H1 (cell line): ENCODE results near the gene SCART1. TPM values are rescaled to one million over a fixed set of nuclear protein-coding genes. Genes with fewer than 3 reads are reported as not detected.

Experiments used
- CTCF ChIA-PET: fragments of 300-600 bp; sonication (Branson Sonifier 250); formaldehyde crosslinking; loops from one replicate; lab custom pipeline; 2021; ENCODE audit not compliant: partially characterized antibody; lab: Charles Lee
- POLR2A ChIA-PET: fragments of 300-600 bp; sonication (Branson Sonifier 250); formaldehyde crosslinking; loops from one replicate; lab custom pipeline; 2021; ENCODE audit warnings: inconsistent platforms; ENCODE audit not compliant: partially characterized antibody; lab: Charles Lee
- DNase-seq, 2 experiments: peaks; one replicate each; pipeline versions ENCODE4 v3.0.0 to v3.0.0-alpha.2; 2010 to 2022; ENCODE audit warnings: low spot score in 2 of 2, low read depth in 1 of 2, mixed read lengths in 1 of 2
- FAIRE-seq: peaks from 2 replicates; lab custom pipeline; 2011; peaks lifted over from hg19 to GRCh38; lab: Jason Lieb, UNC
- H2AFZ ChIP-seq: 2 replicates; pipeline ENCODE4 v1.8.1; 2012; ENCODE audit warnings: low read length, inconsistent platforms
- H2AK5ac ChIP-seq: 2 replicates; pipeline ENCODE4 v1.6.1; 2013; ENCODE audit warnings: low read depth, low read length
- H2BK120ac ChIP-seq: replicated peaks from 2 replicates; pipeline ENCODE3; 2013; ENCODE audit warnings: low read depth, low read length, inconsistent platforms
- H2BK12ac ChIP-seq: 2 replicates; pipeline ENCODE4 v1.6.1; 2013; ENCODE audit warnings: low read depth, low read length
- H2BK15ac ChIP-seq: 2 replicates; pipeline ENCODE4 v1.6.1; 2013; ENCODE audit warnings: low read length
- H2BK20ac ChIP-seq: 2 replicates; pipeline ENCODE4 v1.6.1; 2013; ENCODE audit warnings: low read length
- H2BK5ac ChIP-seq: 2 replicates; pipeline ENCODE4 v1.6.1; 2013; ENCODE audit warnings: low read depth, low read length
- H3K14ac ChIP-seq: 2 replicates; pipeline ENCODE4 v1.6.1; 2013; ENCODE audit warnings: inconsistent platforms; ENCODE audit not compliant: insufficient read length
- H3K18ac ChIP-seq: 2 replicates; pipeline ENCODE4 v1.6.1; 2013; ENCODE audit warnings: low read length; ENCODE audit errors: extremely low read depth
- H3K23ac ChIP-seq: 2 replicates; pipeline ENCODE4 v1.6.1; 2013; ENCODE audit warnings: inconsistent platforms; ENCODE audit not compliant: insufficient read length
- H3K23me2 ChIP-seq: 2 replicates; pipeline ENCODE4 v1.6.1; 2013; ENCODE audit warnings: low read depth, low read length
- H3K27ac ChIP-seq: 2 replicates; pipeline ENCODE4 v1.6.1; 2011; ENCODE audit warnings: low read depth, low read length, inconsistent platforms
- H3K27me3 ChIP-seq, 4 experiments: replicated peaks in 1 of 4; 1 replicate in 1 of 4; 2 replicates in 3 of 4; pipeline versions ENCODE4 v1.6.1 to v1.8.1; 2011 to 2013; ENCODE audit warnings: low read length in 3 of 4, mild to moderate bottlenecking in 3 of 4, inconsistent platforms in 2 of 4, mixed read lengths in 2 of 4, moderate library complexity in 1 of 4; ENCODE audit not compliant: control insufficient read depth in 3 of 4, insufficient read depth in 3 of 4; ENCODE audit errors: extremely low read depth in 1 of 4
- H3K36me3 ChIP-seq, 4 experiments: 2 replicates each; pipeline versions ENCODE4 v1.6.1 to v1.8.1; 2011 to 2013; ENCODE audit warnings: mild to moderate bottlenecking in 4 of 4, low read length in 3 of 4, moderate library complexity in 2 of 4, control low read depth in 1 of 4, inconsistent platforms in 1 of 4; ENCODE audit not compliant: insufficient read depth in 4 of 4, control insufficient read depth in 2 of 4
- H3K4ac ChIP-seq: replicated peaks from 2 replicates; pipeline ENCODE3; 2013; ENCODE audit warnings: low read length, low read depth, mixed read lengths, inconsistent platforms; ENCODE audit not compliant: insufficient read length
- H3K4me1 ChIP-seq, 4 experiments: replicated peaks in 1 of 4; 1 replicate in 1 of 4; 2 replicates in 3 of 4; pipeline versions ENCODE4 v1.6.1 to v1.8.1; 2011 to 2013; ENCODE audit warnings: low read length in 3 of 4, inconsistent platforms in 2 of 4, mixed read lengths in 1 of 4; ENCODE audit not compliant: insufficient read depth in 4 of 4, control insufficient read depth in 3 of 4
- H3K4me2 ChIP-seq, 2 experiments: 2 replicates each; pipeline versions ENCODE4 v1.6.1 to v1.8.1; 2011 to 2013; ENCODE audit warnings: low read depth in 2 of 2, low read length in 2 of 2, control low read depth in 1 of 2, inconsistent platforms in 1 of 2, mild to moderate bottlenecking in 1 of 2; ENCODE audit not compliant: insufficient read depth in 1 of 2
- H3K4me3 ChIP-seq, 4 experiments: fragments of 200-600, 300-600 bp in 1 of 4; sonication (generic), shearing (Covaris generic), sonication (Bioruptor Twin) in 1 of 4; 2 replicates each; pipeline versions ENCODE4 v1.5.1 to v1.8.1; 2011 to 2016; ENCODE audit warnings: low read length in 4 of 4, low read depth in 3 of 4, control low read depth in 2 of 4, inconsistent platforms in 2 of 4, mild to moderate bottlenecking in 2 of 4, mixed read lengths in 1 of 4, moderate library complexity in 1 of 4; ENCODE audit not compliant: insufficient read depth in 2 of 4; ENCODE audit errors: extremely low read depth in 1 of 4
- H3K56ac ChIP-seq: replicated peaks from 2 replicates; pipeline ENCODE3; 2013; ENCODE audit warnings: low read depth, mild to moderate bottlenecking, mixed read lengths, low read length, inconsistent platforms; ENCODE audit not compliant: insufficient read length
- H3K79me1 ChIP-seq: 2 replicates; pipeline ENCODE4 v1.6.1; 2013; ENCODE audit warnings: low read depth, low read length, control low read depth
- H3K79me2 ChIP-seq, 2 experiments: 2 replicates each; pipeline versions ENCODE4 v1.6.1 to v1.8.1; 2012 to 2013; ENCODE audit warnings: low read length in 2 of 2, mild to moderate bottlenecking in 2 of 2, inconsistent platforms in 1 of 2; ENCODE audit not compliant: insufficient read depth in 2 of 2, control insufficient read depth in 1 of 2
- H3K9ac ChIP-seq, 4 experiments: replicated peaks in 1 of 4; 1 replicate in 1 of 4; 2 replicates in 3 of 4; pipeline versions ENCODE4 v1.6.1 to v1.8.1; 2011 to 2013; ENCODE audit warnings: low read depth in 3 of 4, low read length in 3 of 4, control low read depth in 2 of 4, mild to moderate bottlenecking in 2 of 4, moderate library complexity in 2 of 4, inconsistent platforms in 1 of 4; ENCODE audit errors: extremely low read depth in 1 of 4
- H3K9me3 ChIP-seq, 2 experiments: 2 replicates each; pipeline versions ENCODE4 v1.6.1 to v1.8.1; 2012 to 2013; ENCODE audit warnings: mild to moderate bottlenecking in 2 of 2, moderate library complexity in 2 of 2, control low read depth in 1 of 2, inconsistent platforms in 1 of 2, low read depth in 1 of 2, low read length in 1 of 2, mixed read lengths in 1 of 2; ENCODE audit not compliant: insufficient read depth in 2 of 2
- H4K20me1 ChIP-seq, 2 experiments: replicated peaks in 1 of 2; 2 replicates each; pipeline versions ENCODE3 to v1.8.1; 2011 to 2013; ENCODE audit warnings: inconsistent platforms in 2 of 2, low read length in 2 of 2, mild to moderate bottlenecking in 1 of 2; ENCODE audit not compliant: insufficient read depth in 2 of 2, control insufficient read depth in 1 of 2
- H4K5ac ChIP-seq: 2 replicates; pipeline ENCODE4 v1.6.1; 2013; ENCODE audit warnings: low read length, low read depth, mixed read lengths, inconsistent platforms; ENCODE audit not compliant: insufficient read length
- H4K8ac ChIP-seq: 2 replicates; pipeline ENCODE4 v1.8.0; 2013; ENCODE audit warnings: mild to moderate bottlenecking, moderate library complexity, low read length, inconsistent platforms; ENCODE audit not compliant: insufficient read depth; ENCODE audit errors: extremely low read depth
- H4K91ac ChIP-seq: replicated peaks from 2 replicates; pipeline ENCODE3; 2013; ENCODE audit warnings: low read length, mixed read lengths, inconsistent platforms; ENCODE audit not compliant: insufficient read length
- CBX5 ChIP-seq: fragments of 300-800, 300-1000 bp; sonication (generic); IDR thresholded peaks from 2 replicates; pipeline ENCODE4 v1.7.1; 2016; ENCODE audit warnings: antibody characterized with exemption, low read length, low read depth
- CEBPB ChIP-seq: IDR thresholded peaks from 2 replicates; pipeline ENCODE4 v1.6.1; 2012; ENCODE audit warnings: low read depth, low read length
- CHD1 ChIP-seq: IDR thresholded peaks from 2 replicates; pipeline ENCODE4 v1.6.1; 2012; ENCODE audit warnings: low read depth, low read length, improper control_type of control experiment
- EGR1 ChIP-seq: IDR thresholded peaks from 2 replicates; pipeline ENCODE4 v1.6.1; 2011; ENCODE audit warnings: low read depth, low read length, borderline replicate concordance
- EZH2 ChIP-seq: fragments of 200-600 bp; sonication (generic); IDR thresholded peaks from 2 replicates; pipeline ENCODE4 v1.7.1; 2012; ENCODE audit warnings: low read depth, mild to moderate bottlenecking, moderate library complexity, low read length, inconsistent platforms; ENCODE audit not compliant: severe bottlenecking
- KDM4A ChIP-seq: IDR thresholded peaks from one replicate; pipeline ENCODE4 v1.7.1; 2012; ENCODE audit warnings: low read depth, mild to moderate bottlenecking, moderate library complexity, low read length, inconsistent platforms; ENCODE audit not compliant: severe bottlenecking
- KDM5A ChIP-seq: fragments of 200-600 bp; IDR thresholded peaks from 2 replicates; pipeline ENCODE4 v1.7.1; 2012; ENCODE audit warnings: mild to moderate bottlenecking, low read length, inconsistent platforms, mixed read lengths
- MAFK ChIP-seq: IDR thresholded peaks from 2 replicates; pipeline ENCODE4 v1.6.1; 2012; ENCODE audit warnings: low read depth, mild to moderate bottlenecking, improper control_type of control experiment, low read length
- RNF2 ChIP-seq: fragments of 200-900, 300-1000 bp; sonication (generic); IDR thresholded peaks from 2 replicates; pipeline ENCODE4 v1.7.1; 2016; ENCODE audit warnings: borderline replicate concordance, low read depth, mild to moderate bottlenecking, antibody characterized with exemption, low read length; ENCODE audit not compliant: poor library complexity, severe bottlenecking; ENCODE audit errors: missing control alignments
- SIX5 ChIP-seq: IDR thresholded peaks from 2 replicates; pipeline ENCODE4 v1.6.1; 2011; ENCODE audit warnings: mild to moderate bottlenecking, low read depth, low read length
- SP1 ChIP-seq: IDR thresholded peaks from 2 replicates; pipeline ENCODE4 v1.6.1; 2011; ENCODE audit warnings: low read depth, low read length
- SP2 ChIP-seq: IDR thresholded peaks from 2 replicates; pipeline ENCODE4 v1.6.1; 2012; ENCODE audit warnings: mild to moderate bottlenecking, low read length, inconsistent platforms
- TAF1 ChIP-seq: IDR thresholded peaks from 2 replicates; pipeline ENCODE4 v1.6.1; 2011; ENCODE audit warnings: mild to moderate bottlenecking, low read depth, low read length
- WGBS, 2 experiments: shearing (Covaris generic) in 1 of 2; methylation state at CpG; one replicate each; pipeline versions ENCODE4 v1.1.6 to v1.1.7; 2013 to 2015; ENCODE audit warnings: low lambda C conversion rate in 2 of 2, mixed read lengths in 2 of 2, inconsistent platforms in 1 of 2, low coverage in 1 of 2, missing lambda C conversion rate in 1 of 2; ENCODE audit not compliant: insufficient replicate concordance in 2 of 2, insufficient coverage in 1 of 2, insufficient read length in 1 of 2; ENCODE audit errors: extremely low coverage in 1 of 2, missing lambda C conversion rate in 1 of 2; 5-methylcytosine and 5-hydroxymethylcytosine counted together
- polyA plus RNA-seq, 7 experiments: library from polyadenylated mRNA; depleted of rRNA in 3 of 7; stranded (reverse) in 5 of 7; unstranded in 2 of 7; fragments of >200 nt in 5 of 7; fragments of 200-250 nt in 2 of 7; gene quantifications; 1 replicate in 5 of 7; 2 replicates in 1 of 7; 4 replicates in 1 of 7; pipeline versions ENCODE4 v1.2.1 to v1.2.3, GENCODE V29; 2011 to 2013; ENCODE audit warnings: missing spikeins in 2 of 7, mixed read lengths in 2 of 7
- total RNA-seq: library from RNA; stranded (reverse); fragmentation: NEBNext Ultra II Directional; extraction: Animal tissue kit (Norgen Biotek cat#: 25700); gene quantifications from 2 replicates; pipeline ENCODE4 v1.2.1, GENCODE V29; 2021

The SCART1 gene
- total and polyA plus RNA-seq, 2 of the 8 experiments (the other 6 are each of a cell fraction or from before 2014, with no cell fraction given): 0.14 to 0.19 TPM

DNA sequence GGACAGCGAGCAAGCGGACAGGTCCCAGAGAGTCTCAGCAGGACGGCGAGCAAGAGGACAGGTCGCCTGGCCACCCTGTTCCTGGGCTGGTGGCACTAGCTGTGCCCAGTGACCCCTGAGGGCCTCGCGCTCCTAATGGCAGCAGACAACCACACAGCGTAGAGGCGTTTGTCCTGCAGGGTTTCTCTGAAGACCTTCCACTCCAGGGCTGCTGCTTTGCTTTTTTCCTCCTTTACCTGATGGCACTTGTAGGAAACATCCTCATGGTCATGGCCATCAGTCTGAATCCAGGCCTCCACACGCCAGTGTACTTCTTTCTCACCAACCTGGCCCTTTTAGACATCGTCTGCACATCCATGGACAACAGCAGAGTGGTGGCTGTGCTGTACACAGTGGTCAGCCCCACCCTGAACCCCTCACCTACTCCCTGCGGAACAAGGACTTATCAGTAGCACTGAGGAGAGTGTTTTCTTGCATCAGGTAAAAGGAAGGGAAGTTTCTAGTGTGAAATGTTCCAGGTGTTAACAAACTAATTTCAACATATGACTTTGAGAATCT, 27.4 kb downstream of the SCART1 start:
- H3K23me2 ChIP-seq: no peaks in the 10 kb centered on the region
- no peak overlapping the region for H3K56ac ChIP-seq
- DNase-seq (no peak), FAIRE-seq (no peak)
- no peaks in the 10 kb centered on the region for H3K27me3 ChIP-seq
- H4K8ac ChIP-seq: no peak overlapping the region; the same call in 1 of the 2 replicates
- no peak overlapping the region for H3K18ac ChIP-seq
- no peak overlapping the region for H4K5ac ChIP-seq
- H3K4me2 ChIP-seq: no peak overlapping the region
- no peaks in the 10 kb centered on the region for H3K36me3 ChIP-seq
- H4K20me1 ChIP-seq: no peaks in the 10 kb centered on the region
- no peak overlapping the region for H3K4ac ChIP-seq
- ChIA-PET CTCF (no interaction called here), POLR2A (no interaction called here)
- no peak overlapping the region for H2BK12ac ChIP-seq
- H3K79me2 ChIP-seq: no peaks in the 10 kb centered on the region
- H2BK15ac ChIP-seq: no peak overlapping the region
- H2AK5ac ChIP-seq: no peak overlapping the region
- peaks cover 28 to 43% of the 10 kb centered on the region in 2 experiments for H3K9me3 ChIP-seq
- H3K14ac ChIP-seq: no peak overlapping the region
- no peak overlapping the region for H2BK120ac ChIP-seq
- no peak overlapping the region for H2BK20ac ChIP-seq
- H3K4me1 ChIP-seq: no peaks in the 10 kb centered on the region
- 63% methylated on average over 10 of the region's 12 CpGs; no CpG with 5 or more reads in 1 of the 2 experiments for WGBS, 2 experiments
- no peak overlapping the region for H3K9ac ChIP-seq
- no peak overlapping the region for H2BK5ac ChIP-seq
- H3K27ac ChIP-seq: no peak overlapping the region
- no peaks in the 10 kb centered on the region for H3K79me1 ChIP-seq
- no peak overlapping the region for H2AFZ ChIP-seq
- H3K23ac ChIP-seq: no peak overlapping the region
- no peak overlapping the region for H3K4me3 ChIP-seq
- no peak overlapping the region for H4K91ac ChIP-seq
- no peak for TF ChIP-seq CHD1
- no peak for TF ChIP-seq KDM4A
- TF ChIP-seq SP1: no peak
- TF ChIP-seq CEBPB: no peak
- no peak for TF ChIP-seq SP2
- no peak for TF ChIP-seq KDM5A
- TF ChIP-seq MAFK: no peak
- no peak for TF ChIP-seq TAF1
- no peak for TF ChIP-seq EZH2
- no peak for TF ChIP-seq SIX5
- no peak for TF ChIP-seq CBX5
- TF ChIP-seq RNF2: no peak
- TF ChIP-seq EGR1: no peak
